ENCODE results near the gene MED13.

Gene MED13, protein sequence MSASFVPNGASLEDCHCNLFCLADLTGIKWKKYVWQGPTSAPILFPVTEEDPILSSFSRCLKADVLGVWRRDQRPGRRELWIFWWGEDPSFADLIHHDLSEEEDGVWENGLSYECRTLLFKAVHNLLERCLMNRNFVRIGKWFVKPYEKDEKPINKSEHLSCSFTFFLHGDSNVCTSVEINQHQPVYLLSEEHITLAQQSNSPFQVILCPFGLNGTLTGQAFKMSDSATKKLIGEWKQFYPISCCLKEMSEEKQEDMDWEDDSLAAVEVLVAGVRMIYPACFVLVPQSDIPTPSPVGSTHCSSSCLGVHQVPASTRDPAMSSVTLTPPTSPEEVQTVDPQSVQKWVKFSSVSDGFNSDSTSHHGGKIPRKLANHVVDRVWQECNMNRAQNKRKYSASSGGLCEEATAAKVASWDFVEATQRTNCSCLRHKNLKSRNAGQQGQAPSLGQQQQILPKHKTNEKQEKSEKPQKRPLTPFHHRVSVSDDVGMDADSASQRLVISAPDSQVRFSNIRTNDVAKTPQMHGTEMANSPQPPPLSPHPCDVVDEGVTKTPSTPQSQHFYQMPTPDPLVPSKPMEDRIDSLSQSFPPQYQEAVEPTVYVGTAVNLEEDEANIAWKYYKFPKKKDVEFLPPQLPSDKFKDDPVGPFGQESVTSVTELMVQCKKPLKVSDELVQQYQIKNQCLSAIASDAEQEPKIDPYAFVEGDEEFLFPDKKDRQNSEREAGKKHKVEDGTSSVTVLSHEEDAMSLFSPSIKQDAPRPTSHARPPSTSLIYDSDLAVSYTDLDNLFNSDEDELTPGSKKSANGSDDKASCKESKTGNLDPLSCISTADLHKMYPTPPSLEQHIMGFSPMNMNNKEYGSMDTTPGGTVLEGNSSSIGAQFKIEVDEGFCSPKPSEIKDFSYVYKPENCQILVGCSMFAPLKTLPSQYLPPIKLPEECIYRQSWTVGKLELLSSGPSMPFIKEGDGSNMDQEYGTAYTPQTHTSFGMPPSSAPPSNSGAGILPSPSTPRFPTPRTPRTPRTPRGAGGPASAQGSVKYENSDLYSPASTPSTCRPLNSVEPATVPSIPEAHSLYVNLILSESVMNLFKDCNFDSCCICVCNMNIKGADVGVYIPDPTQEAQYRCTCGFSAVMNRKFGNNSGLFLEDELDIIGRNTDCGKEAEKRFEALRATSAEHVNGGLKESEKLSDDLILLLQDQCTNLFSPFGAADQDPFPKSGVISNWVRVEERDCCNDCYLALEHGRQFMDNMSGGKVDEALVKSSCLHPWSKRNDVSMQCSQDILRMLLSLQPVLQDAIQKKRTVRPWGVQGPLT (N-terminal part only)

DNA sequence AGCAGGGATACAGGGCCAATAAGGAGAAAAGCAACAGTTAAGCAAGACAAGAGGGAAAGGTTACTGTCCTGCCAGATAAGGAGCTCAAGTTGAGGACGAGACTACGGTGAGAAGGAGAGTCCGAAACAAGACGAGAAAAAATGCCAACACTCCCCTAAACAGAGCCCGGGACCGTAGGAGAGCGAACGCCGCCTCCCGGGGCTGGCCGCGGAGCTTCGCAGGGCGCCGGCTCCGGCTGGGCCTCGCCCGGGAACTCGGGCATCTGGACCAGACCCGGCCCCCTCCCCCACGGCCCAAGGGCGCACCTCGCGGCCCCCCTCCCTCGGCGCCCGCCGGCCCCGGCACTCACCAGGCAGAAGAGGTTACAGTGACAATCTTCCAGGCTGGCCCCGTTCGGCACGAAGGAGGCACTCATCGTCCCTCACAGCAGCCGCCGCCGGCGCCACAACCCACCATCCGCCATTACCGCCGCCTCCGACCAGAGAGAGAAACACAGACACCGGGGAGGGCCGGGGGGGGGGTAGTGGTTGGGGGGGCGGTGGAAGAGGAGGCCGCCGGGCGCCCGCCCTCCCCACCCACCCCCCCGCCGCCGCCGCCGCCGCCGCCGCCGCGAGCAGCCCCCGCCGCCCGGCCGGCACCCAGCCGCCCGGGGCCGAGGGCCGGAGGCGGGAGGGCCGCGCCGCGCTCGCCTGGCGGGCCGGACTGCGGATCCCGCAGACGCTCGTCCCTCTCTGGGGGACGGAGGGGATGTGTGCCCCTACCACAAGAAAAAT, at the start of gene MED13:
TSS of gene MED13 (minus strand) at position 488 of the 773 bp plus-strand sequence. CDS start at position 415, 73 bp downstream.
- peak; percentile 38 for DNase-seq (ENCODE audit: low read depth)
- TF ChIP-seq, protein P1, sequence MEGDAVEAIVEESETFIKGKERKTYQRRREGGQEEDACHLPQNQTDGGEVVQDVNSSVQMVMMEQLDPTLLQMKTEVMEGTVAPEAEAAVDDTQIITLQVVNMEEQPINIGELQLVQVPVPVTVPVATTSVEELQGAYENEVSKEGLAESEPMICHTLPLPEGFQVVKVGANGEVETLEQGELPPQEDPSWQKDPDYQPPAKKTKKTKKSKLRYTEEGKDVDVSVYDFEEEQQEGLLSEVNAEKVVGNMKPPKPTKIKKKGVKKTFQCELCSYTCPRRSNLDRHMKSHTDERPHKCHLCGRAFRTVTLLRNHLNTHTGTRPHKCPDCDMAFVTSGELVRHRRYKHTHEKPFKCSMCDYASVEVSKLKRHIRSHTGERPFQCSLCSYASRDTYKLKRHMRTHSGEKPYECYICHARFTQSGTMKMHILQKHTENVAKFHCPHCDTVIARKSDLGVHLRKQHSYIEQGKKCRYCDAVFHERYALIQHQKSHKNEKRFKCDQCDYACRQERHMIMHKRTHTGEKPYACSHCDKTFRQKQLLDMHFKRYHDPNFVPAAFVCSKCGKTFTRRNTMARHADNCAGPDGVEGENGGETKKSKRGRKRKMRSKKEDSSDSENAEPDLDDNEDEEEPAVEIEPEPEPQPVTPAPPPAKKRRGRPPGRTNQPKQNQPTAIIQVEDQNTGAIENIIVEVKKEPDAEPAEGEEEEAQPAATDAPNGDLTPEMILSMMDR (conservative IDR thresholded peaks at IDR 0.05; ENCODE audit: low read length) = no peak
- peak within 1 kb of the TSS; percentile 93 for H3K4me3 ChIP-seq (ENCODE audit: low read length)

DNA sequence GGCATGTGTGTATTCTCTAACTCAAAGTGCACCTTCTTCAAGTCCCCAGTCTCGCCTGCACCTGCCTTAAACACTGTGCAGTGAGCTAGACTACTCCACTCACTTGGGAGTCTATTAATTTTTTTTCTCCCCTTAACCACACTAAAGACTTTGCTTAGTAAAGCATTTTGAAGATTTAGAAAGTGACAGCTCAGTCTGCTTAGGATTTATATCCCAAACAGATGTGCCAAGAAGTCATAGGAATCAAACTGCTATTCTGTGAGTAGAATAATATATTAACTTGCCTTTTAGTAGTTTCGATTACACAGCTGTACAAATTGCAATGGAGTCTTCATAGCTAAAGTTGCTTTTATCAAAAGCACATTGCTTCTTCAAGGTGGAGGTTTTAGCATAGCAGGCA, 47.2 kb upstream of the MED13 start:
- H3K4me3 ChIP-seq (ENCODE audit: low read length) = no peak overlapping the region
- no peak for DNase-seq (ENCODE audit: low read depth)
- TF ChIP-seq, protein P1 (conservative IDR thresholded peaks at IDR 0.05; ENCODE audit: low read length) = no peak

DNA sequence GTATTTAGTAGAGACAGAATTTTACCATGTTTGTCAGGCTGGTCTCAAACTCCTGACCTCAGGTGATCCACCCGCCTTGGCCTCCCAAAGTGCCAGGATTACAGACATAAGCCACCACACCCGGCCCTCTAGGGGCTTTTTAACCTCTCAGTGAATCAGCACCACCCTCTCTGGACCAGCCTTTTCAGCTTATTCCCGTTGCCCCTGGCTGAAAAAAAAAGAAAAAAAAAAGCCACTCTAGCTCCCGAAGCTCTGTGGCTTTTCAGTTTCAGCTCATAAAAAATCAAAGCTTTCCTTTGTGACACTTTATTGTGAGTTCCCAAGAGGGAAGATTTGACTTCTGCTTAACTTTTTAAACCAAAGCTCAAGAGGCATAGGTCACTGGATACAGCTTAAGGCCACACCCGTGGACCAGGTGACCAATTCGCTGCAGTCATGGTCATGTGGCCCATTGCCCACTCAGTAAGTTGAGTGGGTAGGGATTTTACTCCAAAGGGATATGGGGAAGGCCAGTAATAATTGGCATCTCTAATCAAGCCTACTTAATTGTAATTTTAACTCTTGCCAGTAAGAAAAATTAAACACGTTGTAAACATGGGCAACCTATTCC, 46.6 kb upstream of the MED13 start:
- H3K4me3 ChIP-seq (ENCODE audit: low read length) = no peak overlapping the region
- TF ChIP-seq, protein P1 (conservative IDR thresholded peaks at IDR 0.05; ENCODE audit: low read length) = no peak
- no peak for DNase-seq (ENCODE audit: low read depth)

DNA sequence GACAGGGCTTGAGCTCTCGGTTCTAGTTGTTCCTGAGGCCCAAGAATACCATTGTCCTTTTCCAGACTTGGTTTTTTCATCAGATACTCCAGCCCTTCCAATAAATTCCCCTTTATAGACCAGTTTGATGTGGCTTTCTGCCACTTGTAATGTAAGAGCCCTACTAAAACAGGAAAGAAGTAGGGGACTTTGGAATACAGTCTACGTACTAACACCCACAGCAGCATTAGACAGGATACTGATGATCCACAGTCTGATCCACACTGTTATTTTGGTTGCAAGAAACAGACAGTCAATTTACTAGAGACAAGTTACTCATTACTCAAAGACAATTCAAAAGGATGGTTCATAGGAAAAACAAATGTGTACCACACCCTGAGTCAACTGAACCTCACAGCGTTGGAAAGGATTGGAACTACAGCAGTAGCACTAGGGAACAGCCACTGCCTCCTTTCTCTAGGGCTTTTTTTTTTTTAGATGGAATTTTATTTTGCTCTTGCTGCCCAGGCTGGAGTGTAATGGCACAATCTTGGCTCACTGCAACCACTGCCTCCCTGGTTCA, 45.9 kb upstream of the MED13 start:
- H3K4me3 ChIP-seq (ENCODE audit: low read length) = no peak overlapping the region
- DNase-seq (ENCODE audit: low read depth) = no peak
- TF ChIP-seq, protein P1 (conservative IDR thresholded peaks at IDR 0.05; ENCODE audit: low read length) = no peak

DNA sequence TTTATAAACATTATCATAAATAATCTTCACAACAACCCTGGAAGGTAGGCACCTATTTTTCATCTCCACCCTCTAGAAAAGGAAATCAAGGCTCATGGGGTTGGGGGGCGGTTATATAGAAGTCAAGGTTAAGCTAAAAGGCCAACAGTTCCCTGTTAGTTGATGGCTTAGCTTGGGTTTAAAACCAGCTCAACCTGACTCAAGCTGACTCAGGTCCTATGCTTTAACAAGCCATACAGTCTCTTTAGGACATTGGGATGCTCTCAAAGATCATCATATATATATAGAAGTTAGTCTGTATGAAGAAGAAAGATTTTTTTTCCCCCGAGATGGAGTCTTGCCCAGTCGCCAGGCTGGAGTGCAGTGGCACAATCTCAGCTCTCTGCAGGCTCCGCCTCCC, 44.8 kb upstream of the MED13 start:
- TF ChIP-seq, protein P1 (conservative IDR thresholded peaks at IDR 0.05; ENCODE audit: low read length) = no peak
- no peak for DNase-seq (ENCODE audit: low read depth)
- H3K4me3 ChIP-seq (ENCODE audit: low read length) = no peak overlapping the region

Data from AG10803 (cell line).